ENCODE measurements around the gene R3HDM1.

- TF ChIP-seq CTCF (IDR thresholded peaks at IDR 0.05) (no peak), POLR2A (IDR thresholded peaks at IDR 0.05) (no peak)
These were observed 157.7 kb downstream of the R3HDM1 start for GRCh38 chr2:135688978-135689377.

Measured in vagina (tissue), 2 donors.